Umbilical cord (tissue), 2 donors: ENCODE measurements around the gene TSPO. TPM values are rescaled to one million over a fixed set of nuclear protein-coding genes. Genes with fewer than 3 reads are reported as not detected.
A peak's percentile ranks its signal among the peaks of the same experiment; 100 is the strongest.

Source experiments
- DNase-seq: peaks from one replicate; pipeline ENCODE4 v3.0.0-alpha.2; 2015; ENCODE audit warnings: low spot score
- total RNA-seq: library from RNA; depleted of rRNA; stranded (reverse); fragments of >200 nt; gene quantifications from one replicate; pipeline ENCODE4 v1.2.3, GENCODE V29; 2014; ENCODE audit warnings: low replicate concordance; ENCODE audit not compliant: insufficient read depth

Gene TSPO
- total RNA-seq, 1 donor from 2014 or later: 180 TPM

- DNase-seq: no peak
Measured at GRCh38 chr22:43179146-43179910, 28.0 kb downstream of the TSPO start.

DNA sequence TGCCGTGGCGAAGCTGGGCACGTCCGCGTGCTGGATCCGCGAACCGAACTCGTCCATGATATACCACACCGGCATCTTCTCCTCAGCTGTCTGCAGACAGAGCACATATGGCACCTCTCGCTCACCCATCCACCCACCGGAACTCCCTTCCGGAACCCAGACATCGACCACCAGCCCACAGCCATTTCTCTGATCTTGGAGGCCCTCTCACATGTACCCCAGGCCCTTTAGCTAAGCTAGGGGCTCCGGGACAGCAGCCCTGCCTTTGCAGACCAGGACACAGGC lies 28.5 kb downstream of the TSPO start:
- no peak for DNase-seq

GRCh38 chr22:43180670-43181069 lies 29.3 kb downstream of the TSPO start:
- no peak for DNase-seq

DNA sequence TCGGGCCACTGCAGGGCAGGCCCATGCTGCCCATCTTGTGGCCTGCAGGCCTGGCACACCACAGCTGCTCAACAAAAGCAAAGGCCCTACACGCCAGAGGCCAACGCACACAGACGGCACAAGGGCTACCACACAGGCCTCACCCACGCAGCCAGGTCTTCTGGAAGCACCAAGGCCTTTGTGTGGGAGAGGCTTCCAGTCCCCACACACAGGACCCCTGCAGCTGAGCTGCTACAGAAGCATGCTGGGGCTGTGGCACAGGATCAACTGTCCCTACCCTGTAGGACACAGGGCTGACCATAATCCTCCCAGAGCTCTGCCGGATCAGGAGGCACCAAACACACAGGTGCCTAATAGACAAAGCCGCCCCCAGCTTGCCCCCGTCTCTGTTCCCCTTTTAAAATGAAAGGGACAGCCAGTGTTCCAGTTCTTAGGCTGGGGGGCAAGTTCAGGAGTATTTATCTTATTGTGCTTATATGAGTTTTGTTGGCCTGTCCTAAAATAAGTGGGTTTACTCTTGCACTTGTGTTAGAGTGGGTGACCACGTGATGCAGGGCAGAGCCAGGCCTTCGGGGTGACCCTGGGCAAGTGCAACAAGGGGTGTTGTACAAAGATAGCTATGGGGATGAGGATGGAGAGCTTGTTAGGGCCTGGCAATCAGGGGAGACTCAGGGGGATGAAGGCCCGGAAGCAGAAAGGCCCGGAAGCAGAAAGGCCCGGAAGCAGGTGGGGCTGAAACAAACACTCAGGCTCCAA lies 30.1 kb downstream of the TSPO start:
- no peak for DNase-seq

GRCh38 chr22:43182118-43182517 lies 30.8 kb downstream of the TSPO start:
- no peak for DNase-seq

GRCh38 chr22:43182726-43183125 lies 31.4 kb downstream of the TSPO start:
- no peak for DNase-seq

DNA sequence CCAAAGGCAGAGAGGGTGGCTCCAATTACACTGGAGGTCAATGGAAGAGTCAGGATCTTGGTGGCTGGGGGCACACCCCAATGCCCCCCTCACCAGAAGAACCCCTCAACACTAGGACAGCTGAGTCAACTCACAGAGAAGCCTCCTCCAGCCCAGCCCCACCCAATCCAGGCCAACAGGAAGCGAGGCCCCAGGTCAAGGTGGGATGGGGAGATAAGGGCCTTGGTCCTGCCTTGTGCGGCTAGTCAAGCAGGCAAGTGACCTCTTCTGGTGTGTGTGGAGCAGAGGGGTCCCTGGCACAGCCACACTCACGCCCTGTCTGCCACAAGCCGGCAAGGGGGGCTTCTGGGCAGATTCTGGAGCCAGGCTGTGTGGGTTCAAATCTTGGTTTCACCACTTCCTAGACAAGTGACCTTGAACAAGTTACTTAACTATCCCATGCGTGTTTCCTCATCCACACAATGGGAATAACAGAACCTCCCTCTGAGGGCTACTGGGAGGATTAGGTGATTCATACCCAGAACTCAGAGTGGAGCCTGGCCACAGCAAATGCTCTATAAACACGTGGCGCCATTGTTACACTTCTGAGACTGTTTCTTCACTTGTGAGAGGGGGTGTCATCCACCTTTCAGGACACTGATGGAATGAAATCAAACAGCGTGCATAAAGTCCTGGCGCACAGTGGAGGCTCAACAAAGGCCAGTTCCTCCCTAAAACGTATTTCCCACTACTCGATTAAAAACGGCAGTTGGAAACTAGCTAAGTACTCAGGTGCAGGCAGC lies 32.3 kb downstream of the TSPO start:
- DNase-seq: no peak

DNA sequence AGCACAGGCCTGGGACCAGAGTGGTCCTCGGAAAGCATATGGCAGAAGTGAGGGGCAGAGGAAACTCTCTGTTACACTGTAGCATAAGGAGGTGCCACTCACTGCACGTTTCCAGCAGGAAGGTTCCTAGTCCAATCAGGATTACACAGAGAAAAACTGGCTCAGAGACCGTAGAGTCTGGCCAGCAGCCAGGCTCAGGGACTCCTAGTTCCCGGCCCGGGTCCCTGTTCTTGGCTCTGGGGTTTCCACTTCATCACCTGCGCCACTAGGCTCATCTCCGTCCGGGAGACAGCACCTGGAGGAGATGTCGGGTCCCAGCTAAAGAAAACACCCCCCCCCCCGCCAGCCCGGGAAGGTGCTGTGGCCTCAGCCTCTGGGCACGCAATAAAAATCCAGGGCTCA lies 34.5 kb downstream of the TSPO start:
- peak; percentile 43 for DNase-seq

DNA sequence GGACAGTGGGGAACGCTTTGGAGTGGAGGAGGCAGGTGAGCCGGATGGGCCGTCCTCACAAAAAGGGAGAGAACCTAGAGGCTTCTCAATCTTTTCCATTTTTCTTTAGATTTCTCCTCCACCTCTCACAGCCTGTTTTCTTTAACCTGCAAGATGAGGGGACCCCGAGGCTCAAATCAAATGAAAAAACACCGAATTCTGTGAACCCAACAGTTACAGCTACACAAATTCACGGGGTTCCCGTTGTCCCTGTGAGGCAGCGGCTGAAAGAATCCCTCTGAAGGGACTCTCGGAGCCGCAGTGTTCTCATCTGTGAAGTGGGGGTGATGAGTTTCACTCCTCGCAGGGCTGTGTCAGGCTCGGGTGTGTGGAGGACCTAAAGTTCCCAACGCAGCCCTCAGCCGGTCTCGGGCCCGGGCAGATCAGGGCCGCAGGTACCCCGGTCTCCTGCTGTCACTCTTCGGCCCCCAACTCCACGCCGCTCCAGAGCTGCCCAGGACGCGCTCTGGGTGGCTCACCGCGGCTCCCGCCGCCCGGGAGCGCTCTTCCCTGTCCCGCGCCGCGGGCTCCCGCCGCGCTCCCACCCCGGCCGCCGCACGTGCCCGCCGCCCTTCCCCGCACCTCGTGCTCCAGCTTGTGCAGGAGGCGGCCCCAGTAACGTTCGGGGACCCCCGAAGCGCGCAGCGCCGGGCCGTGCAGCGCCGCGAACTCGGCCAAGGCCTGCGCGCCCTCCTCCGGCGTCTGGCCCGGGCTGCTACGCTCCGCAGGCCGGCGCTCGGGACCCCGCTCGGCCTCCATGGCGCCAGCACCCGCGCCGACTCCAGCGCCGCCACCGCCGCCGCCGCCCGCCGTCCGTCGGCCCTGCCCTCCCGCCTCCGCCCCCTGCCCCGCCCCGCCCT lies 35.2 kb downstream of the TSPO start, which contains the start of gene TTLL12:
Gene TTLL12 (minus strand): TSS at position 863 of the 899 bp plus-strand sequence. CDS start 65 bp downstream, at position 798.
- peak; percentile 57 for DNase-seq

DNA sequence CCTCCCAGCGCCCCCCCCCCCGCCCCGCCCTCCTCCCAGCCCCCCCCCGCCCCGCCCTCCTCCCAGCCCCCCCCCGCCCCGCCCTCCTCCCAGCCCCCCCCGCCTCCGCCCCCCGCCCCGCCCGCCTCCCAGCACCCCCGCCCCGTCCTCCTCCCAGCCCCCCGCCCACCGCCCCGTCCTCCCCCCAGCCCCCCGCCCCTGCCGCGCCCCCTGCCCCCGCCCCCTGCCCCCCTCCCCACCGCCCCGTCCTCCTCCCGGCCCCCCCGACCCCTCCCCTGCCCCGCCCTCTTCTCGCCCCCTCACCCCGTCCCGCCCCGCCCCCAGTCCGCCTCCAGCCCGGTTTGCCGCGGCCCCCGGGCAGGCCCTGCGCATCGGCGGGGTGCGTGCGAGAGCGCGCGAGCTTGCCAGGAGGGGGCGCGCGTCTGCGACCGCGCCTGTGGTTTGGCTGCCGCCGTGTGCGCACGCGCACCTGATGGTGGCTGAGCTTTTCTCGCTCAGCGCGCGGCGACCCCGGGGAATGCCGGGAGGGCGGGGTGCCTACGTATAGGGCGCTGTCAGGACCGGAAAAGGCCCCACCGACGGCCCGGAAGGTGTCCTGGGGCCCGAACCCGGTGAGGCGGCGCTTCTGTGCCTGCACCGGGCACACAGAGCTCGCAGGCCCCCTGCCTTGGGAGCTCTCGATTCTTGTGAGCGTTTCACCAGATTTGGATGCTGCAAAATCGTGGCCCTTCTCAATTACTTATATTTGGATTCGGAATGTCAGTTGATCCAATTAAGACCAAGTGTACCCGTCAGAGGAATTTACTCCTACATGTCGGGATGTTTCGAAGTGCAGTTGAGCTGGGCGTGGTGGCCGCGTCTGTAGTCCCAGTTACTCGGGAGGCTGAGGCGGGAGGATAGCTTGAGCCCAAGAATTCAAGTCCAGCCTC lies 36.1 kb downstream of the TSPO start:
- DNase-seq: peak; percentile 97

- no peak for DNase-seq
Measured at GRCh38 chr22:43188829-43189545, 37.6 kb downstream of the TSPO start.

- DNase-seq: no peak
Measured at GRCh38 chr22:43191831-43192230, 40.5 kb downstream of the TSPO start.

DNA sequence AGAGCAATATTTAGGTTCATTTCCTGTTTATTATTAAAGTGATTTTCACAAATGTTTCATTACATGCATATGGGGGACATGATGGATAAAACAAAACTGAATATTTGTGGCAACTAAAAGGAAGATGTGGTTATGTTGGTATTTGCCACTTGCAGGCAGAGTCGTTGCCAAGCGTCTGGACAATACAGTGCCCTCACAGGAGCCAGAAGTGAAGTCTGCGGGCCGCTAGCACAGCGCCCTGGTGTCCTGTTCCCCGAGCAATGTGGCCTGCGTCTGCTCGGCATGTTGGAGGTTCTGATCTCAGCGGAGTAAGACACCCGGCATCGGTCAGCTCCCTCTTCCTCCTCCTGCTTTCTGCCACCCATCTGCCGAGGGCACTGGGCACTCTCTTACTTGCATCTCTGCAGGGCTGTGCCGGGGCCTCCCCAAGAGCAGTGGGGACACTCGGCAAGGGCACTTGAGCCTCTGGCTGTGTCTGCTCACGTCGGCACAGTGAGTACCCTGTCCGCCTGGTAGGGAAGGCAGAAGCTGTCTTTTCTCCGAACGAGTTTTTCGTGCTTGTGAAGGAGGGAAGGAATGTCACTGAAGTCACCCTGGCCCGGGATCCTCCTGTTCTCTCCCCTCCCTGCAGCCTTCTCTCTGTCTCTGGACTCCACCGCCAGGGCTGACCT lies 46.0 kb downstream of the TSPO start:
- DNase-seq: peak; percentile 18

DNA sequence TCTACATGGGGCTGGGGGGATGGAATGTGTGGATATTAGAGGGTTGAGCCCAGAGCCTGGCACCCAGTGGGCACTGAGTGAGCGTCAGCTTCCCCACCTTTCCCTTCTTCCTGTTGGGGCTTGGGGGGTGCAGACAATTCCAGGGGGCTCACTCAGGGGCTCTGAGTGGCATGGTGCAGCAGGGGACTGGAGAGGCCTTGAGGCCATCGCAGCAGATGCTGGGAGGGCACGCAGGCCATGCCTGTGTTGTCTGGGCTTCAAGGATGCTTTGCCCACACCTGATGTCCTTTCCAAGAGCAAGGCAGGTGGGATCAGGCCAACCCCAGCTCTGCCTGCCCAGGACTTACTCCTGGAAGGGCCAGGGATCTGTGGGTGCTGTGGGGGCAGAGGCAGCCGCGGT lies 46.8 kb downstream of the TSPO start:
- no peak for DNase-seq

DNA sequence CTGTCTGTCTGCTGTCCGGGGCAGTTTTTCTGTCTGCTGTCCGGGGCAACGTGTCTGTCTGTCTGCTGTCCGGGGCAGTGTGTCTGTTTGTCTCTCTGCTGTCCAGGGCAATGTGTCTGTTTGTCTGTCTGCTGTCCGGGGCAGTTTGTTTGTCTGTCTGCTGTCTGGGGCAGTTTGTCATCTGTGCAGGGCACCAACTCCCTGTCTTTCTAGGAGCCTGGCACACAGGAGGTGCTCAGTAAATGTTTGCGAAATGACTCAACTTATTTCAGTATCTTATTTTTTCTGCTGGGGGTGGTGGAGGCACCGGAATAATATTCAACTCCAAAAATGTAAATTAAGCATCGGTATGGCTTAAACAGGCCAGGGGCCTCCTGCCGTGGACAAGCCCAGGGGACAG lies 47.6 kb downstream of the TSPO start:
- no peak for DNase-seq

GRCh38 chr22:43199541-43199940 lies 48.2 kb downstream of the TSPO start:
- DNase-seq: no peak

GRCh38 chr22:43200031-43200430 lies 48.7 kb downstream of the TSPO start:
- no peak for DNase-seq

- no peak for DNase-seq
Measured at GRCh38 chr22:43200555-43200954, 49.2 kb downstream of the TSPO start.
